GM21786 (cell line): ENCODE data around the gene ZNF205.

Experiments used
- ATAC-seq: cut with Tn5 transposase; IDR thresholded peaks from one replicate; pipeline ENCODE4 v1.9.1; 2021; ENCODE audit not compliant: unreplicated experiment

The ZNF205 gene

DNA sequence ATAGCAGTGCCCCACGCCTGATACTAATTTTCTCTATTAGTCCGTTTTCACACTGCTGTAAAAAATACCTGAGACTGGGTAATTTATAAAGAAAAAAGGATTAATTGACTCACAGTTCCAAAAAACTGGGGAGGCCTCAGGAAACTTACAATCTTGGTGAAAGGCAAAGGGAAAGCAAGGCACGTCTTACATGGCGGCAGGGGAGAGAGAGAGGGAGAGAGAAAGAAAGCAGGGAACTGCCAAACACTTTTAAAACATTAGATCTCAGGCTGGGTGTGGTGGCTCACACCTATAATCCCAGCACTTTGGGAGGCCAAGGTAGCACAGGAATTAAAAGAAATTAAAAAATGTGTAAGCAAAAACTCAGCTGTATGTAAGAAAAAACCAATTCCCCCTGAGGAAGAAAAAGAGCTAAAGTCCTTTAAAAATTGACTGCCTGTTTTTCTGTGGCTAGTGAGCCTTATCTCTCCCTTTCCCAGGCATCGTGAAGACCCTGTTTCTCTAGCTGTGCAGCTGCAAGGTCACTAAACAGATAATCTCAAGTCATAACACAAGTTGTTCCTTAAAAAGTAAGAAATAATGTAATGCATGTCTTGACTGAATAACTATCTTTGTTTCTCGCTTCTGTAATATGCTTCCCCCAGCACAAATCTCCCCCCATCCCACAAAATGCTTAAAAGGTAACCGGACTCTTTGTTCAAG is 27.3 kb upstream of the ZNF205 start:
- no peak for ATAC-seq

DNA sequence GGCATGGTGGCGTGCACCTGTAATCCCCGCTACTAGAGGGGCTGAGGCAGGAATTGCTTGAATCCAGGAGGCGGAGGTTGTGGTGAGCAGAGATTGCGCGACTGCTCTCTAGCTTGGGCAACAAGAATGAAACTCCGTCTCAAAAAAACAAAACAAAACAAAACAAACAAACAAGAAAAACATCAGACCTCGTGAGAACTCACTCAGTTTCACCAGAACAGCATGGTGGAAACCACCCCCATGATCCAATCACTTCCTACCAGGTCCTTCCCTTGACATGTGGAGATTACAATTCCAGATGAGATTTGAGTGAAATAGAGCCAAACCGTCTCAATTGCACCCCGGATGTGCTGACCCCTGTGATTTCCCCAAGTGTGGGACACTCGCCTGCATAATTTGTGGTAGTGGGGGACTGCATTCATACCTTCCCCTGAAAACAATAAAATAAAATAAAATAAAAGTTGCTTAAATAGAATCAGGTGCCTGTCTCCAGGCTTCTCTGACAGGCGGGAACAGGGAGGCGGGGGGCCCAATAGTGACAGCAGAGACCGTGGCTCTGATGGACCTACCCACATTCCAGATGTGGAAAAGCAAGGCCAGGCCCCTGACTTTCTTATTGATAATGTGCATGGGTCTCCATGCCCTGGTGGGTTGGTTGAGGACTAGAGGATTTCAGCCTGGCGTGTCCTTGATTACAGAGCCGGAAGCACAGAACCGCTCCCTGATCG is 26.4 kb upstream of the ZNF205 start:
- no peak for ATAC-seq

DNA sequence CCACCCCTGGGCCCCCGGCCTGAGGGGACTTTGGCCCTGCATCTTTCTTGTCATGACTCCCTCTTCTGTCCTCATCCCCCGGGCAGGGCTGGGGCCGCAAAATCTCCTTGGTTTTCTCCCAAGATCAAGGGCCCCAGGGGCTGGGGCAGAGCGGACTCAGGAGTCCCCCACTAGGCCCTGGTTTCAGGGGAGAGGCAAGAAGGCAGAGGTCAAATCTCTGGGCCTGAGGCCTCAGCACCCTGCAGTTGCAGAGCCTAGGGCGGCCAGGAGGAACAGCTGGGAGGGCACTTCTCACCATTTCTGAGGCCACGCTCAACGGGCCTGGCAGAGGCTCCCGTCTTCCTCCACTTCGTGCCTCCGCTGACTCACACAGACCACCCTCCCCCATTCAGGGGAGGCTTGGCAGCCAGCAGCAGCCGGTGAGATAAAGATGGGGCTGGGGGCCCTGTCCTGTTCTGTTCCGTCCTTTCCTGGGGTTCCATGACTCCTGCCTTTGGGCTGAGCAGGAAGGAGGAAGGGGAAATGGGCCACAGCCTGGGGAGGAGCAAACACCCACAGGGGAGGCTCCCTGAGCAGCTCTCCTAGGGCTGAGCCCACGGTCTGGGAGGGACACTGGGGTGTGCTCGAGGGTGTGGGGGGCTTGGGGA is 25.7 kb upstream of the ZNF205 start:
- no peak for ATAC-seq

DNA sequence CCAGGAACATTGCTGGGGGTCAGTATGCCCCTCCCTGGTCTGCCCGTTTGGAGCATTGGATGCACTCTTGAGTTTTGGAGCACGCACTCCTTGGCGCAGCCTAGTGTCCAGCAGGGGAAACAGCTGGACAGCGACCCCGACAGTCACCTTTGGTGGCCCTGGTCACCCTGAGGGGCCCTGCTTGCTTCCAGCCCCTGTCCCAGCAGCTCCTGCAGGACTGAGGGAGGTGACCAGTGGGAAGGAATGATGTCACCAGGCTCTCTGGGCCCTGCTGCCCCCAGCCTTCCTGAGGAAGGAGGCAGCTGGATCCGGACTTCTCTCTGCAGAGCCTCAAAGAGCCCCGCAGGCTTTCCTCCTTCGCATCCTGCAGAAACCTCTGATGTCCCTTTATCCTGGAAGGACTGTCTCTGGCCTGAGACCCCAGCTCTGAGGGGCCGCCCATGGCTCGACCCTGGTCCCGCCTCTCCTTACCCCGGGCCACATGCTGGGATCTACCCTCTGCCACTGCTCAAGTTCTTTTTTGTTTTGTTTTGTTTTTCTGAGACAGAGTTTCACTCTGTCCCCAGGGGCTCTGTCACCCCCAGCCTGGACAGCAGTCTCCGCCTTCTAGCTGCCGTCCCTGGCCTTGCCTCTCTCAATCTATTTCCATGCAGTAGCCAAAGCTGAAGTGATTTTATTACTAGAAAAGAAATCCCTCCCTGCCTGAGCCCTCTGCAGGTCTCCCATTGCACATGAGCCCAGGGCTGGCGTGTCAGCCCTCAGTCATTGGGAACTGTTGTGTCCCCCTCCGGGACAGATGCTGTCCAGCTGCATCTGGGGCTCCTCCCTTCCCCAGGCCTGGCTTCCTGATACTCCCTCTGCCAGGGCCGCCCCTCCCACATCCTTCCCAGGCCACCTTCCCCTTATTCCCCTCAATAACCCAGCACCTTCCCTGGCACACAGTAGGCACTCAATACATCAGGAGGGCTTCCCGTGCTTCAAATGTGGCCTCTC is 24.8 kb upstream of the ZNF205 start:
- ATAC-seq: no peak

DNA sequence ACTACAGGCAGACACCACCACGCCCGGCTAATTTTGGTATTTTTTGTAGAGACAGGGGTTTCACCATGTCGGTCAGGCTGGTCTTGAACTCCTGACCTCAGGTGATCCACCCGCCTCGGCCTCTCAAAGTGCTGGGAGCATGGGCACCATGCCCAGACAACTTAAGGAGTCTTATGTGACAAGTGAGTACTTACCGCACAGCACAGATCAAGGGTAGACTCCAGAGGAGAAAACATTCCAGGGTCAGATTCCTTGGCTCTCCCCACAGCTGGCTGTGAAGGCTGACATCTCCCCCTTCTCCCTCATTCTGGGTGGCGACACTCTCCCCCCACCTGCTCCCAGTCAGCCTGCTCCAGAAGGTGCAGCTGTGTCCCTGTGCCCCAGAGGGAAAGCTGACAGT is 23.9 kb upstream of the ZNF205 start:
- ATAC-seq: no peak

DNA sequence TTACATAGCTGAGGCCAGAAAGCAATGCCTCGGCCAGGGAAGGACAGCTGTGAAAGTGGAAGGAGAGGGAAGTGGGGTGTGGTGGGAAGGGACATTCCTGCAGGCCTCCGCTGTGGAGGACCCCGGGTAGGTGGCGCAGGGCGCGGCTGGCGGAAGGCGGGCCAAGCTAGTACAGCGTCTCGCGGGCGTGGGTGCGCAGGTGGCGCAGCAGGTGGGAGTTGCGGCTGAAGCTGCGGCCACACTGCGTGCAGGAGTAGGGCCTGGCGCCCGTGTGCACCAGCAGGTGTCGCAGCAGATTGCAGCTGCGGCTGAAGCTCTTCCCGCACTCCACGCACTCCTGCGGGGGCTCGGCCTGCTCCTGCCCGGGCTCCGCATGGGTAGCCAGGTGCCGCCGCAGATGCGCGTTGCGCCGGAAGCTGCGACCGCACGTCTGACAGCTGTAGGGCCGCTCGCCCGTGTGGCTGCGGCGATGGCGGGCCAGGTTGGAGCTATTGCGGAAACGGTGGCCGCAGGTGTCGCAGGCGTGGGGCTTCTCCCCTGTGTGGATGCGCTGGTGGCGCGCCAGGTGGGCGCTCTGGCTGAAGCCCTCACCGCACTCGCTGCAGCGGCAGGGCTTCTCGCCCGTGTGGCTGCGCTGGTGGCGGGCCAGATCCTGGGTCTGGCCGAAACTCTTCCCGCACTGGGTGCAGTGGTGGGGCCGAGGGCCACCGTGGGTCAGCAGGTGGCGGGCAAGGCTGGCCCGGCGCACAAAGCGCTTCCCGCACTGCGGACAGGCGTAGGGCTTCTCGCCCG is 23.3 kb upstream of the ZNF205 start:
- ATAC-seq: no peak

DNA sequence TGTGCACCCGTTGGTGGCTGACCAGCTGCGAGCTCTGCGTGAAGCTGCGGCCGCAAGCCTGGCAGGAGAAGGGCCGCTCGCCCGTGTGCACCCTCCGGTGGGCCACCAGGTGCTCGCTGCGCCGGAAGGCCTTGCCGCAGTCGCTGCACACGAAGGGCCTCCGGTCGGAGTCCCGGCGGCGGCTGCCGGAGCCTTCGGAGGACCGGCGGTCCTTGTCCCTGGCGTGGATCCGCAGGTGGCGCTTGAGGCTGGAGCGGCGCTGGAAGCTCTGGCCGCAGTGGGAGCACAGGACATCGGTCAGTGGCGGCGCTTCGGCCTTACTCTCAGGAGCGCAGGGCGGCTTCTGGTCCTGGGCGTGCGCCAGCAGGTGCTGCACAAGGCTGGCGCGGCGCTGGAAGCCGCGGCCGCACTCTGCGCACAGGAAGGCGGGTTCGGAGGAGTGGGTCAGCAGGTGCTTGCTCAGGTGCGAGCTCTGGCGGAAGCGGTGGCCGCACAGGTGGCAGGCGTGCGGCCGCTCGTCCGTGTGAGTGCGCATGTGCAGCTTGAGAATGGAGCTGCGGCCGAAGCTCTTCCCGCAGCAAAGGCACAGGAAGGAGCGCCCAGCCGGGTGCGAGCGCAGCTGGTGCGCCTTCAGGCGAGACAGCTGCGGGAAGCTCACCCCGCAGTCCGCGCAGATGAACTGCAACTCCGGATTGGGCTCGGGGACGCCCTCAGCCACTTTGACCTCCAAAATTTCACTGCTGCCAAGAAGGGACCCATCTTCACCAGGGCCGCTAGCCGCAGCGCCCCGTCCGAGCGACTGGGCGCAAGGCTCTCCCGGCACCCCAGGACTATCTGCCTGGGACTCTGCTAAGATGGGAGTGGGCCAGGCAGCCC is 22.4 kb upstream of the ZNF205 start:
- no peak for ATAC-seq

DNA sequence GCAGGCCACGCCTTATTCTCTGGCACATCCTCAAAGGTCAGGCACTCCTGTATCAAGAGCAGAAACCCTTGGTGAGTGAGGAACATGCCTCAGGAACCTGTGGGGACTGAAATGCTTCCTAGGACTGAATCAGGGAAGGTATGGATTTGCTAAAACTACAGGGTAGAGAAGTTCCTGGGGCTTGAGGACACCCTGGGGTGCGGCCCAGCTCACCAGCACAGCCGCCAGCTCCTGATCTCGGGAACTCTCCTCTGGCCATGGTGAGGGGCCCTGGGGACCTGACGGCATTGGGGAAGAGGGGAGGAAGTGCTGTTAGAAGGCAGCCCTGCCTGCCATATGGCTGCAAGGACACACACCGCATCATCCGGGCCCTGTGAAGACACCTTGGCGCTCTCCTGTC is 20.8 kb upstream of the ZNF205 start:
- no peak for ATAC-seq

DNA sequence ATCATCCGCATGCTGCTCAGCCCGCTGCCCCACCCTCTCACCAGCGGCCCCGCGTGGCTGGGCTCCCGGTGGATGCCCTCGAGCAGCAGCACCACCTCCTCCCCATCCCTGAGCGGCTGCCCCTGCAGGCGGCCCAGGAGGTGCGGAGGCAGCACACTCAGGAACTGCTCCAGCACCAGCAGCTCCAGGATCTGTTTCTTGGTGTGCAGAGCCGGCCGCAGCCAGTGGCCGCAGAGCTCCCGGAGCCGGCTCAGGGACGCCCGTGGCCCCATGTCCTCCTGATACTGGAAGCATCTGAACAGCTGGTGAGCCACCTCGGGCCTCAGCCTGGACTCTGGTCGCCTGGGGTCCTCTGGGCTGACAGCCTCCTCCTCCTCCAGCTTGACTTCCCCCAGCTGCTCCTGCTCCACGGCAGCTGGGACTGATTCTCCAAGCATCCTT is 19.9 kb upstream of the ZNF205 start:
- ATAC-seq: no peak

DNA sequence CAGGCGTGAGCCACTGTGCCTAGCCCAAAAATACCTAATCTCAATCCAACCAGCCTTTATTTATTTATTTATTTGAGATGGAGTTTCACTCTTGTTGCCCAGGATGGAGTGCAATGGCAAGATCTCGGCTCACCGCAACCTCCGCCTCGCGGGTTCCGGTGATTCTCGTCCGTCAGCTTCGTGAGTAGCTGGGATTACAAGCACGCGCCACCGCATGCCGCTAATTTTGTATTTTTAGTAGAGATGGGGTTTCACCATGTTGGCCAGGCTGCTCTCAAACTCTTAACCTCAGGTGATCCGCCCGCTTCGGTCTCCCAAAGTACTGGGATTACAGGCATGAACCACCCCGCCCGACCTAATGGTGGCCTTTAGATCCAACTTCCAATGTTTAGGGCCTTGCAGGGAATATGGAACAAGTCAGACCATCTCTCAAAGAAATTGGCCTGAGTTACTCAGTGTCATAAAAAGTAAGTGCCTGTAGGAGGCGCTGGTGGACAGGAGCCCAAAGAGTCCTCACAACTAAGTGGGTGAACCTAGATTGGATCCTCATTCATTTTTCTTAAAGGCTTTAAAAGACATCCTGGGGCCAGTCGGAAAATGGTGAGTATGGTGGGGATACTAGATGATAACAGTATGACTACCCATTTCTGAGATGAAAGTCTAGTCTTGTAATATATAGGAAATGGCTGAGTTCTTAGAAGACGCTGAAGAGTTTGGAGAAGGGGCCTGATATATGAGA is 17.9 kb upstream of the ZNF205 start:
- no peak for ATAC-seq

DNA sequence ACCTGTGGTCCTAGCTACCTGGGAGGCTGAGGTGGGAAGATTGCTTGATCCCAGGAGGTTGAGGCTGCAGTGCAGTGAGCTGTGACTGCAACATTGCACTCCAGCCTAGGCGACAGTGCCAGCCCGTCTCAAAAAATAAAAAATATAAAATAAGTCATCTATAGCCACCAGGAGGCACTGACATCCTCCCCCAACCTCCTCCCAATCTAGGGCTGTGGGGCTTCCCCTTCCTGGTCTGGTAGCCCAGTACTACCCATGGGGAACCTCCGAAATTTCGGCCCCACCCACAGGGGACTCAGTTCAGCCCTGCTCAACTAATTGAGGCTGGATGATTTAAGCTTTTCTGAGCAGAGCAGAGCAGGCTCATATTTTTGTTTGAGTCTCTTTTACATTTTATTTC is 16.5 kb upstream of the ZNF205 start:
- ATAC-seq: peak; percentile 77

DNA sequence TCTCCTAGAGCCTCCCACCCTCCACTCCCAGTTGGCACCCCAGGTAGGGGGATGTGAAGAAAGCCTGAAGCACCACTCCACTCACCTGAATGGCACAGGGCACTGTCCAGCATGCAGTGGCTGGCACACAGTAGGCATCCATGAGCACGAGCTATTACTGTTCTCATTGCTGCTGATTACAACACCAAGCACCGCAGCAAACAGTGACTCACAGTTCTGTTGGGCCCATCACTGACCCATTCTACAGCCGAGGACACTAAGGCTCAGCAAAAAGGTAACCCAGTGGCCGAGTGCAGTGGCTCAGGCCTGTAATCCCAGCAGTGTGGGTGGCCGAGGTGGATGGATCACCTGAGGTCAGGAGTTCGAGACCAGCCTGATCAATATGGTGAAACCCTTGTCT is 16.0 kb upstream of the ZNF205 start:
- ATAC-seq: no peak

DNA sequence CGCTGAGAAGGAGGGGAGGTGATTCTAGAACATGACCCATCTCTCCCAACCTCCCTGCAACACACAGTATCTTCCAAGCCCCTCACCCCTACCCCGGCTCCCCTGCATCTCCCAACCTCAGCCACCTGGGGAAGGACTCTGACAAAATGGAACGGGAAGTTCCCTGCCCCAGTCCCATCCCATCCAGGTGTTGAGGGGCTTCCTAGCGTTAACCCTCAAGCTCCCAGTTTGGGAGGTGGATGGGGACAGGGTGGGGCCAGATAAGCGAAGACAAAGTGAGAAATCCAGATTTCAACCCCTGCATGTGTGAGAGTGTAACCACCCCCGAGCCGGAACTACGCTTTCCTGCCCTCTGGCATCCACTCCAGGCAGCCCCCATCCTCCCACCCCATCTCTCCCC is 15.1 kb upstream of the ZNF205 start:
- ATAC-seq: no peak

DNA sequence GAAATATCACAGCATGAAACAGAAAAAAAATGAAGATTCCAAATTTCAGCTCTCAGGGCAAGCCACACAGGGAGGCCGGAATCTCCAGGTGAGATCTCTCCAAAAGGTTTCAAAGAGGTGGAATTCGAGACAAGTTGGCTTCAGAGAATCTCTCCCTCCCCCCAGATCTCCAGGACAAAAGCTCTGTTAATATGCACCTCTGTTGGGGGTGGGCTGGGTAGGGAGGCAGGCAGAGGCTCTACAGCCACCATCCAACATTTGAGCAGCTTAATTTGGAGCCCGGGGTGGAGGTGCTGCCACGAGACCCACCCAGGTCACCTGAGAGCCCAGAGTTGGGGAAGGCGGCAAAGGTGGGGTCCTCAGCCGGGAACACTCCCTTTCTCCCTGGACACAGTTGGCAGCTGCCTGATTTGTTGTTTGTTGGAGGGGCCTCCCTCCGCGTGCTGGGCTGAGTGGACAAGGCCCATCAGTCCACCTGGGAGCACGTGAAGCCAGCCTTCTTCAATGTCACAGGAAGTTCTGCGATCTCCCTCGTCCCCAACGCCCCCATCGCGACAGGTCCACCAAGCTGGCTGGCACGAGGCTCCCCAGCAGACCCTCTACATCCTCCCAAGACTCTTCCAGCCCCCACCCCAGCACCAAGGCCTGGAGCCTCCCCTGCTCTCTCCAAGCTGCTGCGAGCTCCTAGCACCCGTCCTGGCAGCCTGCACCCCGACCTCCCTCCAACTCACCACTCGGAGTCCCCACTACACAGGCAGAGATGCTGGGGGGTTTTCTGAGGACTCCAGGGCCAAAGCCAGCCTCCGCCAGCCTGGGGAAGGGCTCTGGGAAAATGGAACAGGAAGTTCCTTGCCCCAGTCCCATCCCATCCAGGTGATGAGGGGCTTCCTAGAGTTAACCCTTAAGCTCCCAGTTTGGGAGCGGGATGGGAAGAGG is 13.7 kb upstream of the ZNF205 start, which contains the start of gene ZSCAN10:
Gene ZSCAN10, minus strand, starts transcription at position 836 of the 936 bp plus-strand sequence. CDS start 6,357 bp downstream, outside the sequence.
- no peak for ATAC-seq

DNA sequence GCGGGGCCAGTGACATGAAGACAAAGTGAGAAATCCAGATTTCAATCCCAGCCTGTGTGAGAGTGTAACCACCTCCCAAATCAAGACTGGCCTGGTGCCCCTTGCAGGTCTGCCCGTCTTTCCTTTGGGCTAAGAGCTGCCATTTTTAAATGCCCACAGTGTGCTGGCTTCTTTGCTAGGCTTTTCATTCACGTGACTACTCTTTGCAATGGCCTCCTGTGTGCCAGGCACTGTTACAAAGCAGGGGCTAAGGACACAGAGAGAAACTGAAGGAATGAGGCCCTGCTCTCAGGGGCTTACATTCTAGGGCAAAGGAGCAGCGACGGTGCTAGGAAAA is 13.0 kb upstream of the ZNF205 start:
- no peak for ATAC-seq

DNA sequence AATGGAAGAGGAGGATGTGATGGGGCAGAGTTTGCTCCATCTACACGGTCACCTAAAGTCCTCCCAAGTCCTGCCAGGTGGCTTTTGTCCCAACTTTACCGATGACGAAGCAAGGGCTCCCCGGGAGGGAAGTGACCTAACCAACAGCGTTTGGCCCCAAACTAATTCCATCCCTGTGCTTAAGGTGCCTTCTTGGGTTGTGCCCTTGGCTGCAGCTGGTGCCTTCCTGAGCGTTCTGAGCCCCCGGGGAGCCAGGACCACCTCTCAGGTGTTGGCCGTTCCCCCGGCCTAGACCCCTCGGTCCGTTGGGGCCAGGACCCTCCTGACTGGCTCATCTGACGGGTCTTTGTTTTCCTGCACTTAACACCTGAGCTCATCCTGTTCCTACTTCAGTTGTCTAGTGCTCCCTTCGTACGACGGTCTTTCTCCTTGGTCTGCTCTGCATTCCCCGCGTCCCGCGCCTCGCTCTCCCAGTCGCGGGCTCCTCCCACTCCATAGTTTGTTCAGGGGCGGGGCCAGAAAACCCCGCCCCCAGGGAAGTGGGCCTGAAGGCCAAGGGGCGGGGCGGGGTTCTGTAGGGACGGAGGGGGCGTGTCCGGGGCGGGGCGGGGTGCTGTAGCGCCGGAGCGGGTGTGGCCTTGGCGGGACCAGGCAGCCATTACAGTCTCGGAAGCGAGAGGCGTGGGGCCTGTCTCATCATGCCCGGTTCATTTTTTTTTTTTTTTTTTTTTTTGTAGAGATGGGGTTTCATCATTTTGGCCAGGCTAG is 12.5 kb upstream of the ZNF205 start:
- ATAC-seq: no peak
